ENCODE data around the gene ACE. TPM values are rescaled to one million over a fixed set of nuclear protein-coding genes. Genes with fewer than 3 reads are reported as not detected.

The ACE gene
- total RNA-seq, 1 experiment from 2014 or later: 5.4 TPM

- H3K4me2 ChIP-seq (ENCODE audit: insufficient read depth, insufficient read length, low read length): no peak overlapping the region
- H2AFZ ChIP-seq (ENCODE audit: low read length): no peak overlapping the region
- no peaks in the 10 kb centered on the region for H3K79me1 ChIP-seq (ENCODE audit: insufficient read depth, low read depth, low read length, poor library complexity, severe bottlenecking)
- H3K27me3 ChIP-seq (ENCODE audit: insufficient read depth, low read length): no peaks in the 10 kb centered on the region
- no peak overlapping the region for H2AK5ac ChIP-seq (ENCODE audit: insufficient read length, low read length)
- TF ChIP-seq, protein P1, sequence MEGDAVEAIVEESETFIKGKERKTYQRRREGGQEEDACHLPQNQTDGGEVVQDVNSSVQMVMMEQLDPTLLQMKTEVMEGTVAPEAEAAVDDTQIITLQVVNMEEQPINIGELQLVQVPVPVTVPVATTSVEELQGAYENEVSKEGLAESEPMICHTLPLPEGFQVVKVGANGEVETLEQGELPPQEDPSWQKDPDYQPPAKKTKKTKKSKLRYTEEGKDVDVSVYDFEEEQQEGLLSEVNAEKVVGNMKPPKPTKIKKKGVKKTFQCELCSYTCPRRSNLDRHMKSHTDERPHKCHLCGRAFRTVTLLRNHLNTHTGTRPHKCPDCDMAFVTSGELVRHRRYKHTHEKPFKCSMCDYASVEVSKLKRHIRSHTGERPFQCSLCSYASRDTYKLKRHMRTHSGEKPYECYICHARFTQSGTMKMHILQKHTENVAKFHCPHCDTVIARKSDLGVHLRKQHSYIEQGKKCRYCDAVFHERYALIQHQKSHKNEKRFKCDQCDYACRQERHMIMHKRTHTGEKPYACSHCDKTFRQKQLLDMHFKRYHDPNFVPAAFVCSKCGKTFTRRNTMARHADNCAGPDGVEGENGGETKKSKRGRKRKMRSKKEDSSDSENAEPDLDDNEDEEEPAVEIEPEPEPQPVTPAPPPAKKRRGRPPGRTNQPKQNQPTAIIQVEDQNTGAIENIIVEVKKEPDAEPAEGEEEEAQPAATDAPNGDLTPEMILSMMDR (conservative IDR thresholded peaks at IDR 0.05): no peak
- H3K27ac Mint-ChIP-seq: no peak overlapping the region
- H3K23ac ChIP-seq (ENCODE audit: insufficient read length, low read depth, low read length): no peak overlapping the region
- H3K79me2 ChIP-seq (ENCODE audit: insufficient read depth, low read length): no peaks in the 10 kb centered on the region
- no peak for DNase-seq
- H4K5ac ChIP-seq (ENCODE audit: insufficient read length, low read depth, low read length): no peak overlapping the region
- H4K91ac ChIP-seq (ENCODE audit: insufficient read length, low read depth, low read length): no peak overlapping the region
- H4K20me1 ChIP-seq (ENCODE audit: control insufficient read depth, insufficient read depth, insufficient read length): peaks cover 2% of the 10 kb centered on the region
- no peak overlapping the region for H3K27ac ChIP-seq (ENCODE audit: insufficient read length, low read depth, low read length)
- H2BK15ac ChIP-seq (ENCODE audit: low read depth, low read length): no peak overlapping the region
- no peak overlapping the region for H3K18ac ChIP-seq (ENCODE audit: insufficient read length, low read depth, low read length)
- no peaks in the 10 kb centered on the region for H3K9me3 ChIP-seq (ENCODE audit: control insufficient read depth, low read depth, low read length)
- H3K56ac ChIP-seq (ENCODE audit: insufficient read length, low read depth, low read length): no peak overlapping the region
- no peaks in the 10 kb centered on the region for H3K9me3 Mint-ChIP-seq
- peaks cover 3% of the 10 kb centered on the region for H3K23me2 ChIP-seq (ENCODE audit: insufficient read length, low read depth, low read length, poor library complexity, severe bottlenecking)
- no peak overlapping the region for H3K4me3 Mint-ChIP-seq
- no peak overlapping the region for H2BK12ac ChIP-seq (ENCODE audit: insufficient read length, low read depth, low read length)
- no peak overlapping the region for H2BK20ac ChIP-seq (ENCODE audit: low read depth, low read length, poor library complexity, severe bottlenecking)
- no peaks in the 10 kb centered on the region for H3K4me1 ChIP-seq (ENCODE audit: insufficient read depth, low read length)
- H3K4ac ChIP-seq (ENCODE audit: low read depth, low read length): no peak overlapping the region
- no peak overlapping the region for H2BK120ac ChIP-seq (ENCODE audit: low read depth, low read length, poor library complexity, severe bottlenecking)
- H3T11ph ChIP-seq (ENCODE audit: low read length): no peak overlapping the region
- no peak overlapping the region for H2BK5ac ChIP-seq (ENCODE audit: insufficient read length, low read length)
- no peak overlapping the region for H3K9ac ChIP-seq (ENCODE audit: extremely low read depth, insufficient read length, low read length)
- H4K8ac ChIP-seq (replicated peaks; ENCODE audit: insufficient read length, low read depth, low read length): no peak overlapping the region
- H3K14ac ChIP-seq (ENCODE audit: insufficient read depth, low read length): no peak overlapping the region
- peaks cover 7 to 11% of the 10 kb centered on the region in 2 experiments for H3K4me1 Mint-ChIP-seq
- WGBS (ENCODE audit: extremely low coverage, insufficient read length, low lambda C conversion rate): no CpG with 5 or more reads among the region's 36 CpGs
- peaks cover 8% of the 10 kb centered on the region for H3K27me3 Mint-ChIP-seq (ENCODE audit: low read depth)
- H3K36me3 Mint-ChIP-seq (ENCODE audit: insufficient read depth in 1 of 3, low read depth in 3 of 3): no peaks in the 10 kb centered on the region; a peak in 1 of 7 replicates
These were observed 20.0 kb downstream of the ACE start for GRCh38 chr17:63496663-63497400.

Data from H9 (cell line).